Thymus (tissue), 11 donors: ENCODE results near the gene CD59. TPM values are rescaled to one million over a fixed set of nuclear protein-coding genes. Genes with fewer than 3 reads are reported as not detected.
A peak's percentile ranks its signal among the peaks of the same experiment; 100 is the strongest.

Source experiments
- DNase-seq, 9 donors: peaks; one replicate each; pipeline ENCODE4 v3.0.0-alpha.2; 2013; ENCODE audit warnings: low spot score in 9 of 9, low read depth in 6 of 9, missing footprints in 1 of 9
- H3K27ac ChIP-seq, 2 donors: one replicate each; pipeline ENCODE4 v1.5.1; 2013; ENCODE audit warnings: control low read depth in 1 of 2, low read depth in 1 of 2, low read length in 1 of 2, mild to moderate bottlenecking in 1 of 2, moderate library complexity in 1 of 2
- H3K27me3 ChIP-seq, 2 donors: one replicate each; pipeline ENCODE4 v1.5.1; 2013; ENCODE audit warnings: low read length in 1 of 2; ENCODE audit not compliant: control insufficient read depth in 2 of 2, insufficient read depth in 1 of 2
- H3K36me3 ChIP-seq, 2 donors: one replicate each; pipeline ENCODE4 v1.5.1; 2013; ENCODE audit warnings: low read length in 1 of 2, mild to moderate bottlenecking in 1 of 2, moderate library complexity in 1 of 2; ENCODE audit not compliant: control insufficient read depth in 2 of 2, insufficient read depth in 2 of 2
- H3K4me1 ChIP-seq, 2 donors: one replicate each; pipeline ENCODE4 v1.5.1; 2013; ENCODE audit warnings: low read length in 2 of 2; ENCODE audit not compliant: control insufficient read depth in 2 of 2, insufficient read depth in 2 of 2
- H3K4me3 ChIP-seq, 2 donors: one replicate each; pipeline ENCODE4 v1.5.1; 2013; ENCODE audit warnings: low read length in 2 of 2, control low read depth in 1 of 2, mild to moderate bottlenecking in 1 of 2
- H3K9me3 ChIP-seq, 2 donors: one replicate each; pipeline ENCODE4 v1.5.1; 2013; ENCODE audit warnings: low read length in 1 of 2, mild to moderate bottlenecking in 1 of 2; ENCODE audit not compliant: control insufficient read depth in 2 of 2, insufficient read depth in 1 of 2
- WGBS: extraction: QIAGEN DNeasy Blood & Tissue Kit; methylation state at CpG from one replicate; pipeline ENCODE4 v1.1.7; 2013; 5-methylcytosine and 5-hydroxymethylcytosine counted together
- polyA plus RNA-seq: library from polyadenylated mRNA; stranded (reverse); fragments of 200-250 nt; gene quantifications from one replicate; pipeline ENCODE4 v1.2.3, GENCODE V29; 2013
- total RNA-seq: library from RNA; stranded (reverse); fragments of 120-200 nt; gene quantifications from one replicate; pipeline ENCODE4 v1.2.4, GENCODE V29; 2013
- donor health status: healthy.

The CD59 gene
- total and polyA plus RNA-seq, 2 donors = 115 to 156 TPM

DNA sequence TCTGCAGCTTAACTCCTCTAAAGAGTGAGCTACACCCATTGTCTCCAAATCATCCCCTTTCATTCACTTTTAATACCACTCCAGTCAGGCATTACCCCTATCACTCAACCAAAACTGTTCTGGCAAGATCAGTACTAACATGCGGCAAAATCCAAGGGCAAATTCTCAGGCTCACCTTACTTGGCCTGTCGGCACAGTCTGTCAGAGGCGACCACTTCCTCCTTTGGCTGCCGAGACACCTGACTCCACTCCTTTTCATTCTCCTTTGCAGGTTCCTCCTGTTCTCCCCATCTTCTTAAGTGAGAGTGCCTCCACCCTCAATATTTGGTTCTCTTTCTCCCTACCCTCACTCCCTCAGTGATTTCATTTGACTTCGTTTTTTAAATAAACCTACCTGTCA, 39.8 kb downstream of the CD59 start:
- peak overlapping the region in 1 of 2 donors; percentile 34 for H3K27ac ChIP-seq
- H3K27me3 ChIP-seq = peaks cover 0 to 29% of the 10 kb centered on the region in 2 donors
- H3K9me3 ChIP-seq = no peaks in the 10 kb centered on the region
- H3K4me1 ChIP-seq = peaks cover 10 to 30% of the 10 kb centered on the region in 2 donors
- no peak overlapping the region for H3K4me3 ChIP-seq
- DNase-seq = peak in 1 of 9 donors; percentile 45
- 20% methylated on average over 5 of the region's 5 CpGs for WGBS
- H3K36me3 ChIP-seq = no peaks in the 10 kb centered on the region

DNA sequence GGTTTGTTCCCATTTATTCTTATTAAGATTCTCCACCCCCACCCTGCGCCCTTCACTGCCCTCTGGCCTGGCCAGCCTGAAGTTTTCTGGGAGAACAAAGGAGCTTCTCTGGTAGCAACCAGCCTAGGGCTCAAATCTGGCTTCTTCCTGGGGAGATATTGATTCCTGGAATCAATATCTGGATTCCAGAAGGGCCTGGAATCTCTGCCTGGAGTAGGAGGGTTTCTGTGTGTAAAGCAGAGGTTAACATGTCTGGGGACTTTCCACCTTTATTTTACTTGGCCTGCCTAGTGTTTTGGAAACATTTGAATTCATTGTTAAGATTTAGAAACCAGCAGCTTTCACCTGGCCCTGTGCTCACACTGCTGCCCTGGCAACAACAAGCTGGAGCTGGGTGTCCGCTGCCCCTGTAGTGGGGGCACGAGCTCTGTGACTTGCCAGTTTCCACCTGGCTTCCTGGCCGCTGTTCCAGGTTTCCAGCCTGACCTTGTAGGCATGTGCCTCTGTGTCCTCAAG, 41.1 kb downstream of the CD59 start:
- 98% methylated on average over 4 of the region's 4 CpGs for WGBS
- H3K27me3 ChIP-seq = peaks cover 0 to 28% of the 10 kb centered on the region in 2 donors
- peak overlapping the region; percentile 46 to 73 for H3K27ac ChIP-seq

GRCh38 chr11:33694346-33695050, 41.7 kb downstream of the CD59 start:
- no peaks in the 10 kb centered on the region for H3K9me3 ChIP-seq
- H3K36me3 ChIP-seq = no peaks in the 10 kb centered on the region
- peaks cover 0 to 22% of the 10 kb centered on the region in 2 donors for H3K27me3 ChIP-seq
- H3K4me3 ChIP-seq = no peak overlapping the region
- WGBS = 82% methylated on average over 4 of the region's 4 CpGs
- peak overlapping the region in 1 of 2 donors; percentile 73 for H3K27ac ChIP-seq
- H3K4me1 ChIP-seq = peaks cover 4 to 19% of the 10 kb centered on the region in 2 donors
- no peak for DNase-seq

More for the DNA sequence above, 41.1 kb downstream of the CD59 start:
- DNase-seq = no peak
- H3K4me3 ChIP-seq = no peak overlapping the region
- H3K9me3 ChIP-seq = no peaks in the 10 kb centered on the region
- peaks cover 5 to 22% of the 10 kb centered on the region in 2 donors for H3K4me1 ChIP-seq
- H3K36me3 ChIP-seq = no peaks in the 10 kb centered on the region

DNA sequence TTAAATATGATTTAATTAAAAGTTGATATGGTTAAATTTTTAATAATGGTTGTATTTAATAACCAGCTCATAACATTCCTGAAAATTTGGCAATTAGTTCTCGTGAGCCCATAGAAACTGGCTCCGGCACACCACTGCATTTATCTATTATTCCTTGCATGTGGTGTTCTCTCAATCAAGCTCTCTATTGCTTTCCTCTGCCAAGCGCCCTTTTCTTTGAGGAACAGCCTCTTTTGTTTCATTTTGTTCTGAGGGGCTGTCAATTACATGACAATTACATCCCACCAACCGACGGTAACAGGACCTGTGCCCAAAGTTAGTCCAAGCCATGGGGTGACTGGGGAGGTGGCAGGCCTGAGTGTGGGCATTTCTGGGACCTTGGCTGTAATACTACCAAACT, 43.7 kb downstream of the CD59 start:
- Histone ChIP-seq H3K9me3 (no peaks in the 10 kb centered on the region), H3K27ac (no peak overlapping the region), H3K36me3 (no peaks in the 10 kb centered on the region), H3K4me1 (peaks cover 4 to 19% of the 10 kb centered on the region in 2 donors), H3K27me3 (peaks cover 0 to 12% of the 10 kb centered on the region in 2 donors), H3K4me3 (no peak overlapping the region)
- 92% methylated on average over 5 of the region's 5 CpGs for WGBS
- no peak for DNase-seq

GRCh38 chr11:33692013-33692504, 44.2 kb downstream of the CD59 start:
- H3K27ac ChIP-seq = peak overlapping the region; percentile 61 to 72
- H3K4me3 ChIP-seq = no peak overlapping the region
- no peaks in the 10 kb centered on the region for H3K9me3 ChIP-seq
- no peak for DNase-seq
- 92% methylated on average over 9 of the region's 9 CpGs for WGBS
- H3K27me3 ChIP-seq = peaks cover 0 to 8% of the 10 kb centered on the region in 2 donors
- H3K4me1 ChIP-seq = peaks cover 4 to 19% of the 10 kb centered on the region in 2 donors
- H3K36me3 ChIP-seq = no peaks in the 10 kb centered on the region

DNA sequence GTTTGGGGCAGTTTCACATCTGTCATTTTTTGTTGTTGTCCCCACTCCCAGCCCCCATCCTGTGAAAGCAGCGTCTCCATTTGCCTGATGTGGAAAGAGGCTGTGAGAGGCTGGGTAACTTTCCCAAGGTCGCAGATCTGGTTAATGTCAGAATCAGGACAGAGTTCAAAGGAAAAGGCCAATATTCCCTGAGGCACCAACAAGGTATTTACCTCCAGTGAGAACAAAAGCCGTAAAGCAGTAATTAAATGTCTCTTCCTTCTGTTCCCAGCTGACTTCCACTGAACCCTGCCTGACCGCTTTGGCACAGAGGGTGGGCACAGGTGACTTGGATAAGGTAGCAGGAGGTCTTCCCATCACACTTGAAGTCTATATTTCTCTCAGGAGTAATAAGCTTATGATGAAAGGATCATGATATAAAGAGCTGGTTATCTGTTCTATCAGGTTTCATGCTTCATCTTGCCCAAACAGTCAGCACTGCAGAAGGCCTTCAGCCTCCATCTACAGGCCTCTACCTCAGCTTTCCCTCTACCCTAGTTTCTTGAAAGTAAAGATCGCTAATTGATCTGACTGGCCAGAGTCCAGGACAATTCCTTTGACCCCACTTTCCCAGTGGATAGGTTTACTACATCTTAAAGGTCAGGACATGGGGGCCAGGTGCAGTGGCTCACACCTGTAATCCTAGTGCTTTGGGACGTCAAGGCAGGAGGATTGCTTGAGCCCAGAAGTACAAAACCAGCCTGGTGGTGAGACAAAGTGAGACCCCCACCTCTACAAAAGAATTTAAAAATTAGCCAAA, 45.0 kb downstream of the CD59 start:
- no peak overlapping the region for H3K27ac ChIP-seq
- peaks cover 0 to 4% of the 10 kb centered on the region in 2 donors for H3K27me3 ChIP-seq
- H3K4me3 ChIP-seq = no peak overlapping the region
- no peaks in the 10 kb centered on the region for H3K36me3 ChIP-seq
- 98% methylated on average over 6 of the region's 6 CpGs for WGBS
- peaks cover 0 to 13% of the 10 kb centered on the region in 2 donors for H3K4me1 ChIP-seq
- DNase-seq = no peak
- H3K9me3 ChIP-seq = no peaks in the 10 kb centered on the region

- Histone ChIP-seq H3K36me3 (no peaks in the 10 kb centered on the region), H3K27ac (no peak overlapping the region), H3K27me3 (peaks cover 0 to 4% of the 10 kb centered on the region in 2 donors), H3K4me3 (no peak overlapping the region), H3K4me1 (peaks cover 0 to 9% of the 10 kb centered on the region in 2 donors), H3K9me3 (no peaks in the 10 kb centered on the region)
- 76% methylated on average over 8 of the region's 8 CpGs for WGBS
- DNase-seq = no peak
Observed at GRCh38 chr11:33690290-33691065, 45.7 kb downstream of the CD59 start.

DNA sequence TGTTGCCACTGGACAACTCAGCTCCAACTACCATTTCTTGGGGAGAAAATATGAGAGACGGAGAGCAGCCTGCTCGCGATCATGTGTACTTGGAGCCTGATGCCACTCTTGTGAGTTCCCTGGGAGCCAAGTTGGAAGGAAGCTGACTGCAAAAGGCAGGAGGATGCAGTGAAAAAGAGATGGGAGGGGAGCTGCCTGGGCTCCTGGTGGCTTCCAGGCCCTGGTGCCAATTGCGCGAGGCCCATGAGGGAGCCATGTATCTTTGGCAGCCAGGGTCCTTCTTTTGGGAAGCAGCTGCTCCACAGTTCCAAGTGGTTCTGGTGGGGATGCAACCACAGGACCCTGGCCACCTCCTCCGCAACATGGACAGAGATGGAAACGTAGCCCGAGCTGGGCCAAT, 46.7 kb downstream of the CD59 start:
- Histone ChIP-seq H3K27ac (no peak overlapping the region), H3K4me1 (no peaks in the 10 kb centered on the region), H3K27me3 (peaks cover 0 to 2% of the 10 kb centered on the region in 2 donors), H3K36me3 (no peaks in the 10 kb centered on the region), H3K4me3 (no peak overlapping the region), H3K9me3 (no peaks in the 10 kb centered on the region)
- 89% methylated on average over 8 of the region's 8 CpGs for WGBS
- no peak for DNase-seq
